ENCODE data around the gene ECHDC1. TPM values are rescaled to one million over a fixed set of nuclear protein-coding genes. Genes with fewer than 3 reads are reported as not detected.

ECHDC1 gene
- total and polyA plus RNA-seq, 2 of the 4 experiments (the other 2 are of a cell fraction) = 33.1 to 40.3 TPM

- CTCF ChIA-PET = interaction anchor here (0.6 to 0.8 kb wide), 2 partner anchors 35 to 52 kb away, joined by 4 to 5 read pairs; no protein-coding TSS in a partner anchor
Observed at GRCh38 chr6:127348028-127348661, 4.7 kb upstream of the ECHDC1 start.

More at GRCh38 chr6:127348028-127348661, 4.7 kb upstream of the ECHDC1 start:
- Histone ChIP-seq H3K9ac (ENCODE audit: low read depth, low read length) (no peak overlapping the region), H4K20me1 (ENCODE audit: insufficient read depth, low read length) (no peaks in the 10 kb centered on the region), H3K4me2 (ENCODE audit: low read depth, low read length) (no peak overlapping the region), H3K9me3 (ENCODE audit: control insufficient read depth, insufficient read depth, low read length) (no peaks in the 10 kb centered on the region), H3K27ac (ENCODE audit: insufficient read depth, low read length) (no peak overlapping the region), H3K4ac (ENCODE audit: low read depth, low read length) (no peak overlapping the region), H3K36me3 (ENCODE audit: control insufficient read depth, insufficient read depth, low read length) (no peaks in the 10 kb centered on the region), H3K23ac (ENCODE audit: low read depth, low read length) (no peak overlapping the region), H4K8ac (ENCODE audit: low read depth in 2 of 2, low read length in 2 of 2) (no peak overlapping the region), H3K79me1 (ENCODE audit: low read depth in 1 of 2, low read length in 2 of 2) (peaks cover 11 to 31% of the 10 kb centered on the region in 2 experiments), H3K14ac (replicated peaks; ENCODE audit: low read depth, low read length) (no peak overlapping the region), H3K18ac (ENCODE audit: low read depth, low read length) (no peak overlapping the region), H3K4me3 (ENCODE audit: insufficient read depth, low read depth, low read length) (no peak overlapping the region), H4K5ac (ENCODE audit: low read depth, low read length) (no peak overlapping the region), H3K9me1 (ENCODE audit: insufficient read depth, low read length) (no peaks in the 10 kb centered on the region), H3K4me1 (ENCODE audit: control insufficient read depth, insufficient read depth, low read length) (peaks cover 1% of the 10 kb centered on the region), H2BK15ac (ENCODE audit: low read depth, low read length) (no peak overlapping the region), H2BK20ac (ENCODE audit: low read depth, low read length) (no peak overlapping the region), H2AK5ac (ENCODE audit: low read depth, low read length) (no peak overlapping the region), H4K91ac (ENCODE audit: insufficient read depth, low read depth, low read length) (no peak overlapping the region), H2BK120ac (ENCODE audit: low read depth, low read length) (no peak overlapping the region), H2AFZ (replicated peaks; ENCODE audit: low read length, poor library complexity) (no peak overlapping the region), H3K56ac (ENCODE audit: extremely low read depth, insufficient read depth, low read length) (no peak overlapping the region), H2BK5ac (ENCODE audit: low read depth, low read length, poor library complexity, severe bottlenecking) (no peak overlapping the region), H2AK9ac (replicated peaks; ENCODE audit: low read depth, low read length, poor library complexity) (no peak overlapping the region), H3K27me3 (ENCODE audit: control insufficient read depth, insufficient read depth, low read length) (no peaks in the 10 kb centered on the region)
- no CpG with 5 or more reads among the region's 10 CpGs for WGBS, 2 experiments (ENCODE audit: extremely low coverage in 2 of 2, insufficient read length in 1 of 2)
- POLR2A ChIA-PET (ENCODE audit: unreplicated experiment) = no interaction called here
- in situ Hi-C loops (cut with MboI; ENCODE audit: low sequenced_read_pairs) (no loop called here), dilution Hi-C loops (cut with HindIII; ENCODE audit: low sequenced_read_pairs, unreplicated experiment) (no loop called here), intact Hi-C loops (cut with micrococcal nuclease) (no loop called here)
- no peak for ATAC-seq (ENCODE audit: low read depth)
- BruUV-seq (replicated peaks) = no TSS peak
- TF ChIP-seq NFE2L2 (IDR thresholded peaks at IDR 0.05; ENCODE audit: low read depth, low read length) (no peak), RAD21 (IDR thresholded peaks at IDR 0.05; ENCODE audit: low read length) (no peak), CEBPB (IDR thresholded peaks at IDR 0.05; ENCODE audit: low read depth, low read length) (no peak), RFX5 (IDR thresholded peaks at IDR 0.05; ENCODE audit: low read depth, low read length) (no peak), RCOR1 (IDR thresholded peaks at IDR 0.05; ENCODE audit: insufficient replicate concordance, low read length) (no peak), SMC3 (IDR thresholded peaks at IDR 0.05; ENCODE audit: low read depth, low read length) (no peak), MAZ (IDR thresholded peaks at IDR 0.05; ENCODE audit: borderline replicate concordance, low read depth, low read length) (no peak), MAFK (IDR thresholded peaks at IDR 0.05; ENCODE audit: low read depth, low read length) (no peak), FOS (IDR thresholded peaks at IDR 0.05; ENCODE audit: low read depth, low read length) (no peak), MXI1 (IDR thresholded peaks at IDR 0.05; ENCODE audit: borderline replicate concordance, low read depth, low read length) (no peak), CTCF (conservative IDR thresholded peaks at IDR 0.05; ENCODE audit: low read depth, low read length) (no peak), POLR2A (IDR thresholded peaks at IDR 0.05; ENCODE audit: low read depth, low read length) (no peak), CHD1 (IDR thresholded peaks at IDR 0.05; ENCODE audit: low read depth, low read length) (no peak), BHLHE40 (IDR thresholded peaks at IDR 0.05; ENCODE audit: low read depth, low read length) (no peak)
- TF ChIP-seq, protein P1, sequence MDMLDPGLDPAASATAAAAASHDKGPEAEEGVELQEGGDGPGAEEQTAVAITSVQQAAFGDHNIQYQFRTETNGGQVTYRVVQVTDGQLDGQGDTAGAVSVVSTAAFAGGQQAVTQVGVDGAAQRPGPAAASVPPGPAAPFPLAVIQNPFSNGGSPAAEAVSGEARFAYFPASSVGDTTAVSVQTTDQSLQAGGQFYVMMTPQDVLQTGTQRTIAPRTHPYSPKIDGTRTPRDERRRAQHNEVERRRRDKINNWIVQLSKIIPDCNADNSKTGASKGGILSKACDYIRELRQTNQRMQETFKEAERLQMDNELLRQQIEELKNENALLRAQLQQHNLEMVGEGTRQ (IDR thresholded peaks at IDR 0.05; ENCODE audit: low read depth, low read length) = no peak
- TF ChIP-seq, protein P2, sequence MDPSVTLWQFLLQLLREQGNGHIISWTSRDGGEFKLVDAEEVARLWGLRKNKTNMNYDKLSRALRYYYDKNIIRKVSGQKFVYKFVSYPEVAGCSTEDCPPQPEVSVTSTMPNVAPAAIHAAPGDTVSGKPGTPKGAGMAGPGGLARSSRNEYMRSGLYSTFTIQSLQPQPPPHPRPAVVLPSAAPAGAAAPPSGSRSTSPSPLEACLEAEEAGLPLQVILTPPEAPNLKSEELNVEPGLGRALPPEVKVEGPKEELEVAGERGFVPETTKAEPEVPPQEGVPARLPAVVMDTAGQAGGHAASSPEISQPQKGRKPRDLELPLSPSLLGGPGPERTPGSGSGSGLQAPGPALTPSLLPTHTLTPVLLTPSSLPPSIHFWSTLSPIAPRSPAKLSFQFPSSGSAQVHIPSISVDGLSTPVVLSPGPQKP (IDR thresholded peaks at IDR 0.05; ENCODE audit: borderline replicate concordance, low read depth, low read length) = no peak
- DNase-seq = no peak

All from IMR-90 (cell line).